SK-N-SH treated with all-trans-retinoic acid at 6 μM for 48 hours (cell line): ENCODE data around the gene FAM200B.

ENCODE experiments used
- ATAC-seq: fragments of 200-7000 bp; cut with Tn5 transposase; 3 replicates; pipeline ENCODE4 v1.9.1; 2020; ENCODE audit warnings: mild to moderate bottlenecking, moderate library complexity
- ARNTL ChIP-seq: fragments of 450-650 bp; formaldehyde crosslinking; IDR thresholded peaks from 2 replicates; pipeline ENCODE4 v1.5.0; 2020; ENCODE audit warnings: low read depth, mild to moderate bottlenecking, moderate library complexity, borderline replicate concordance
- BACH2 ChIP-seq: fragments of 250-450 bp; sonication (Bioruptor Pico); IDR thresholded peaks from 2 replicates; pipeline ENCODE4 v1.9.0; 2021; ENCODE audit warnings: mild to moderate bottlenecking, borderline replicate concordance
- CREB5 ChIP-seq: fragments of 250-450 bp; sonication (Bioruptor Pico); IDR thresholded peaks from 2 replicates; pipeline ENCODE4 v1.5.1; 2020; ENCODE audit warnings: low read depth, mild to moderate bottlenecking, moderate library complexity
- CSDC2 ChIP-seq: fragments of 250-450 bp; sonication (Bioruptor Pico); IDR thresholded peaks from 2 replicates; pipeline ENCODE4 v1.5.0; 2020; ENCODE audit warnings: mild to moderate bottlenecking, moderate library complexity
- CSRNP3 ChIP-seq: fragments of 250-450 bp; sonication (Bioruptor Pico); IDR thresholded peaks from 2 replicates; pipeline ENCODE4 v1.5.1; 2021; ENCODE audit warnings: mild to moderate bottlenecking, moderate library complexity
- GLIS3 ChIP-seq: fragments of 250-450 bp; sonication (Bioruptor Pico); IDR thresholded peaks from 2 replicates; pipeline ENCODE4 v1.5.0; 2020; ENCODE audit warnings: mild to moderate bottlenecking, moderate library complexity
- ISL1 ChIP-seq: fragments of 250-450 bp; sonication (Bioruptor Pico); IDR thresholded peaks from 2 replicates; pipeline ENCODE4 v2.1.2; 2022; ENCODE audit warnings: mild to moderate bottlenecking, moderate library complexity
- OSR1 ChIP-seq: fragments of 250-450 bp; sonication (Bioruptor Pico); IDR thresholded peaks from 2 replicates; pipeline ENCODE4 v1.8.0; 2022; ENCODE audit warnings: moderate library complexity, mild to moderate bottlenecking, inconsistent platforms
- PATZ1 ChIP-seq: fragments of 250-450 bp; sonication (Bioruptor Pico); IDR thresholded peaks from 2 replicates; pipeline ENCODE4 v1.8.0; 2020; ENCODE audit warnings: mild to moderate bottlenecking, moderate library complexity, borderline replicate concordance
- PPARA ChIP-seq: fragments of 250-450 bp; sonication (Bioruptor Pico); IDR thresholded peaks from 2 replicates; pipeline ENCODE4 v1.5.0; 2020; ENCODE audit warnings: mild to moderate bottlenecking, borderline replicate concordance
- RARB ChIP-seq: fragments of 250-450 bp; sonication (Bioruptor Pico); IDR thresholded peaks from 2 replicates; pipeline ENCODE4 v1.8.0; 2021; ENCODE audit warnings: mild to moderate bottlenecking, moderate library complexity
- SNAI2 ChIP-seq: fragments of 250-450 bp; sonication (Bioruptor Pico); IDR thresholded peaks from 2 replicates; pipeline ENCODE4 v1.5.0; 2020; ENCODE audit warnings: mild to moderate bottlenecking, moderate library complexity
- TCF4 ChIP-seq: fragments of 250-450 bp; sonication (Bioruptor Pico); IDR thresholded peaks from 2 replicates; pipeline ENCODE4 v1.8.0; 2021; ENCODE audit warnings: mild to moderate bottlenecking, moderate library complexity, borderline replicate concordance
- TOX ChIP-seq: fragments of 250-450 bp; sonication (Bioruptor Pico); IDR thresholded peaks from 2 replicates; pipeline ENCODE4 v1.8.0; 2021; ENCODE audit warnings: mild to moderate bottlenecking, moderate library complexity, borderline replicate concordance
- TSHZ2 ChIP-seq: fragments of 250-450 bp; sonication (Bioruptor Pico); IDR thresholded peaks from 2 replicates; pipeline ENCODE4 v1.5.0; 2020; ENCODE audit warnings: mild to moderate bottlenecking, moderate library complexity
- ZC3H10 ChIP-seq: fragments of 250-450 bp; sonication (Bioruptor Pico); IDR thresholded peaks from 2 replicates; pipeline ENCODE4 v1.5.1; 2021; ENCODE audit warnings: mild to moderate bottlenecking, moderate library complexity
- ZFP3 ChIP-seq: fragments of 250-450 bp; sonication (Bioruptor Pico); IDR thresholded peaks from 2 replicates; pipeline ENCODE4 v1.5.0; 2020; ENCODE audit warnings: mild to moderate bottlenecking, moderate library complexity
- ZNF565 ChIP-seq: fragments of 450-650 bp; formaldehyde crosslinking; conservative IDR thresholded peaks from 2 replicates; pipeline ENCODE4 v1.5.0; 2020; ENCODE audit warnings: low read depth, mild to moderate bottlenecking, moderate library complexity
- ZNF70 ChIP-seq: fragments of 450-650 bp; formaldehyde crosslinking; IDR thresholded peaks from 2 replicates; pipeline ENCODE4 v1.5.0; 2020; ENCODE audit warnings: mild to moderate bottlenecking, moderate library complexity
- ZNF8 ChIP-seq: fragments of 450-650 bp; formaldehyde crosslinking; IDR thresholded peaks from 2 replicates; pipeline ENCODE4 v1.5.0; 2020; ENCODE audit warnings: mild to moderate bottlenecking, moderate library complexity

The FAM200B gene

GRCh38 chr4:15658781-15659180 lies 22.8 kb upstream of the FAM200B start:
- ATAC-seq, result no peak
- TF ChIP-seq ZFP3, result no peak
- no peak for TF ChIP-seq OSR1 (CRISPR knock-in tag)
- no peak for TF ChIP-seq BACH2 (CRISPR knock-in tag)
- TF ChIP-seq ISL1 (CRISPR knock-in tag), result no peak
- no peak for TF ChIP-seq ZNF565 (CRISPR knock-in tag)
- TF ChIP-seq ZC3H10 (CRISPR knock-in tag), result no peak
- no peak for TF ChIP-seq ARNTL (CRISPR knock-in tag)
- TF ChIP-seq CREB5 (CRISPR knock-in tag), result no peak
- no peak for TF ChIP-seq TSHZ2 (CRISPR knock-in tag)
- no peak for TF ChIP-seq CSRNP3 (CRISPR knock-in tag)
- no peak for TF ChIP-seq ZNF8 (CRISPR knock-in tag)
- no peak for TF ChIP-seq PPARA (CRISPR knock-in tag)
- no peak for TF ChIP-seq PATZ1 (CRISPR knock-in tag)
- TF ChIP-seq TCF4 (CRISPR knock-in tag), result no peak
- TF ChIP-seq GLIS3 (CRISPR knock-in tag), result no peak
- TF ChIP-seq ZNF70 (CRISPR knock-in tag), result no peak
- TF ChIP-seq, all 23 proteins: peak for 0

- no peak for ATAC-seq
- no peak for TF ChIP-seq OSR1 (CRISPR knock-in tag)
- no peak for TF ChIP-seq CREB5 (CRISPR knock-in tag)
- TF ChIP-seq CSDC2, result no peak
- TF ChIP-seq ZNF8 (CRISPR knock-in tag), result no peak
- TF ChIP-seq ZFP3, result no peak
- no peak for TF ChIP-seq BACH2 (CRISPR knock-in tag)
- no peak for TF ChIP-seq ARNTL (CRISPR knock-in tag)
- TF ChIP-seq PATZ1 (CRISPR knock-in tag), result no peak
- no peak for TF ChIP-seq ISL1 (CRISPR knock-in tag)
- no peak for TF ChIP-seq TOX (CRISPR knock-in tag)
- no peak for TF ChIP-seq GLIS3 (CRISPR knock-in tag)
- TF ChIP-seq TCF4 (CRISPR knock-in tag), result no peak
- no peak for TF ChIP-seq ZNF565 (CRISPR knock-in tag)
- TF ChIP-seq SNAI2 (CRISPR knock-in tag), result no peak
- no peak for TF ChIP-seq ZC3H10 (CRISPR knock-in tag)
- no peak for TF ChIP-seq CSRNP3 (CRISPR knock-in tag)
- no peak for TF ChIP-seq RARB (CRISPR knock-in tag)
Measured at GRCh38 chr4:15659768-15660570, 21.7 kb upstream of the FAM200B start.
